ENCODE measurements around the gene PLEKHM3.
A peak's percentile ranks its signal among the peaks of the same experiment; 100 is the strongest.

The PLEKHM3 gene

GRCh38 chr2:207881902-207882301 is 143.4 kb downstream of the PLEKHM3 start:
- no peak for TF ChIP-seq CTCF (conservative IDR thresholded peaks at IDR 0.05; ENCODE audit: control insufficient read depth, insufficient read depth, low read depth, low read length)
- no peak overlapping the region for H3K4me3 ChIP-seq (ENCODE audit: control insufficient read depth, low read depth, low read length)
- no peak for DNase-seq (ENCODE audit: low read depth)

GRCh38 chr2:207879536-207879935 is 145.8 kb downstream of the PLEKHM3 start:
- TF ChIP-seq CTCF (conservative IDR thresholded peaks at IDR 0.05; ENCODE audit: control insufficient read depth, insufficient read depth, low read depth, low read length) = no peak
- peak; percentile 16 for DNase-seq (ENCODE audit: low read depth)
- H3K4me3 ChIP-seq (ENCODE audit: control insufficient read depth, low read depth, low read length) = no peak overlapping the region

GRCh38 chr2:207876842-207877535 is 148.3 kb downstream of the PLEKHM3 start:
- no peak overlapping the region for H3K4me3 ChIP-seq (ENCODE audit: control insufficient read depth, low read depth, low read length)
- no peak for DNase-seq (ENCODE audit: low read depth)
- TF ChIP-seq CTCF (conservative IDR thresholded peaks at IDR 0.05; ENCODE audit: control insufficient read depth, insufficient read depth, low read depth, low read length) = no peak

GRCh38 chr2:207875473-207876212 is 149.7 kb downstream of the PLEKHM3 start:
- no peak for DNase-seq (ENCODE audit: low read depth)
- TF ChIP-seq CTCF (conservative IDR thresholded peaks at IDR 0.05; ENCODE audit: control insufficient read depth, insufficient read depth, low read depth, low read length) = no peak
- H3K4me3 ChIP-seq (ENCODE audit: control insufficient read depth, low read depth, low read length) = no peak overlapping the region

- no peak for DNase-seq (ENCODE audit: low read depth)
- H3K4me3 ChIP-seq (ENCODE audit: control insufficient read depth, low read depth, low read length) = no peak overlapping the region
- TF ChIP-seq CTCF (conservative IDR thresholded peaks at IDR 0.05; ENCODE audit: control insufficient read depth, insufficient read depth, low read depth, low read length) = no peak
Observed at GRCh38 chr2:207873794-207874193, 151.5 kb downstream of the PLEKHM3 start.

GRCh38 chr2:207871911-207872310 is 153.4 kb downstream of the PLEKHM3 start:
- no peak overlapping the region for H3K4me3 ChIP-seq (ENCODE audit: control insufficient read depth, low read depth, low read length)
- no peak for TF ChIP-seq CTCF (conservative IDR thresholded peaks at IDR 0.05; ENCODE audit: control insufficient read depth, insufficient read depth, low read depth, low read length)

More at GRCh38 chr2:207871911-207872310, 153.4 kb downstream of the PLEKHM3 start:
- no peak for DNase-seq (ENCODE audit: low read depth)
